ENCODE measurements around the gene TBXAS1. TPM values are rescaled to one million over a fixed set of nuclear protein-coding genes. Genes with fewer than 3 reads are reported as not detected.

Gene TBXAS1
- total RNA-seq, 3 donors from 2014 or later (not counting 1 experiment from before 2014, with no cell fraction given): 72.7 to 110 (median 88.7) TPM

DNA sequence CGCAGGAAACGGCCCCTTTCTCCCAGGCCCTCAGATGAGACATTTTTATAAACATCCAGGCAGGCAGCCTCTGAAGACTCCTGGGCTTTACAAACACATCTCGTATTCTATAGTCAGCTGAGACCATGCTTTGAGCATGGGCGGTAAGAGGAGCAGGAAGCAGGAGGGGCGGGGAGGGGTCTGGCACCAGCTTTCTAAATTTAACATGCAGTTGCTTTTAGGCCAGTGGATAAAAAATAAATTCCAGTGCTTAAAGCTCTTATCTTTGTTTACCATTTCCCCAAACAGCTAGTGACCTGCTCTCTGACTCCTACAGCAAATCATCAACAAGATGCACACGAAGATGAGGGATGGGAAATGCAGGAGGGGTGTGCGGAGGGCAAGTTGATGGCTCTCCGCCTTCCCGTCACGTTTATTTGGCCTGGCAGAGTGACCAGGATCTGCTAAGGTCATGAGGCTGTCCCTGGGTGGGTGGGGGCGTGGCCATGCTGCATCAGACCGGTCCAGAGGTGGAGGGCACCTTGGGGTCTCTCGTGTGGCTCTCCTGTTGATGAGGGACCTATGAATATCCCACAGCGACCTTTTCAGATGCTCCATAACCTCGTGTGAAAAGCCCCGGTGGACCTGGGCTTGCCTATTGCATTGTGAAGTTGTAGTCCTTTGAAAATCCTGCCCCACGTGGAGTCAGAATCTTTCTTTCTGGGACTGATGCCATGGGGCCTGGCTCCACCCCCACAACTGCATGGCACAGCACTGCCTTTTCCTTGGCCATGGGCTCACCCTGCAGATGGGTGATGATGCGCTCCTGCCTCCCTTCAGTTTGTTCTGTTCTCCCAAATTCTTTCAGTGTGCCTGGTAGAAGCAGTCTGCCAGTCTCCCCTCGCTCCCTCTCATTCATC, 166.2 kb downstream of the TBXAS1 start:
- Histone ChIP-seq H3K27ac (ENCODE audit: low read length) (no peak overlapping the region), H3K9me3 (ENCODE audit: control insufficient read depth, insufficient read depth, low read length) (no peaks in the 10 kb centered on the region), H3K4me3 (ENCODE audit: low read length) (no peak overlapping the region), H3K27me3 (ENCODE audit: control insufficient read depth, insufficient read depth, low read length) (no peaks in the 10 kb centered on the region), H3K4me1 (ENCODE audit: control insufficient read depth, insufficient read depth, low read length) (no peaks in the 10 kb centered on the region), H3K36me3 (ENCODE audit: control insufficient read depth, insufficient read depth, low read length) (no peaks in the 10 kb centered on the region)
- Mint-ChIP-seq H3K27me3 (ENCODE audit: low read depth in 2 of 2) (no peaks in the 10 kb centered on the region), H3K36me3 (no peaks in the 10 kb centered on the region), H3K4me3 (no peak overlapping the region), H3K27ac (no peak overlapping the region), H3K9me3 (no peaks in the 10 kb centered on the region), H3K4me1 (peaks cover 0 to 3% of the 10 kb centered on the region in 2 donors)
- intact Hi-C loops (cut with micrococcal nuclease): no loop called here
- whole genome bisulfite sequencing (ENCODE audit: insufficient coverage): 77% methylated on average over 19 of the region's 19 CpGs
- DNase-seq: no peak
- TF ChIP-seq, protein P1, sequence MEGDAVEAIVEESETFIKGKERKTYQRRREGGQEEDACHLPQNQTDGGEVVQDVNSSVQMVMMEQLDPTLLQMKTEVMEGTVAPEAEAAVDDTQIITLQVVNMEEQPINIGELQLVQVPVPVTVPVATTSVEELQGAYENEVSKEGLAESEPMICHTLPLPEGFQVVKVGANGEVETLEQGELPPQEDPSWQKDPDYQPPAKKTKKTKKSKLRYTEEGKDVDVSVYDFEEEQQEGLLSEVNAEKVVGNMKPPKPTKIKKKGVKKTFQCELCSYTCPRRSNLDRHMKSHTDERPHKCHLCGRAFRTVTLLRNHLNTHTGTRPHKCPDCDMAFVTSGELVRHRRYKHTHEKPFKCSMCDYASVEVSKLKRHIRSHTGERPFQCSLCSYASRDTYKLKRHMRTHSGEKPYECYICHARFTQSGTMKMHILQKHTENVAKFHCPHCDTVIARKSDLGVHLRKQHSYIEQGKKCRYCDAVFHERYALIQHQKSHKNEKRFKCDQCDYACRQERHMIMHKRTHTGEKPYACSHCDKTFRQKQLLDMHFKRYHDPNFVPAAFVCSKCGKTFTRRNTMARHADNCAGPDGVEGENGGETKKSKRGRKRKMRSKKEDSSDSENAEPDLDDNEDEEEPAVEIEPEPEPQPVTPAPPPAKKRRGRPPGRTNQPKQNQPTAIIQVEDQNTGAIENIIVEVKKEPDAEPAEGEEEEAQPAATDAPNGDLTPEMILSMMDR (IDR thresholded peaks at IDR 0.05): no peak
- ATAC-seq: no peak

DNA sequence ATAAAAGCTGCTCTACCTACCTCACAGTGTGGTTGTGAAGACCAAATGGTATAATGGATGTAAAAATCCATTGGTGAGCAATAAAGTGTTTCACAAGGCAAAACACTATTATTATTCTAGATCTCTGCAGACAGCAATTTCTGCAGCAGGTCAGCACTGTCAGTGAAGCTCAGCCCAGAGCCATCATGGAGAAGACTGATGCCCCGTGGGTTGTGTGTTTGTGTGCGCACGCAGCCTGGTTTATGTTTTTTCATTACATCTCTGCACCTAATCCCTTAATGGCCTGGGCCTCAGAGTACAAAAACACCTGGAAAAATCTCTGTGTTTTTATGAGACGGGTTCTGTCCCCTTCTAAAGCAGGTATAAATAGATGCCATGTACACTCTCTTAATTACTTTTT, 169.5 kb downstream of the TBXAS1 start:
- no peak overlapping the region for H3K27ac ChIP-seq (ENCODE audit: low read length)
- Mint-ChIP-seq H3K27ac (no peak overlapping the region), H3K4me3 (no peak overlapping the region), H3K36me3 (no peaks in the 10 kb centered on the region), H3K27me3 (ENCODE audit: low read depth in 2 of 2) (no peaks in the 10 kb centered on the region), H3K4me1 (peaks cover 6% of the 10 kb centered on the region in 2 donors), H3K9me3 (no peaks in the 10 kb centered on the region)
- H3K4me3 ChIP-seq (ENCODE audit: low read length): no peak overlapping the region
- H3K27me3 ChIP-seq (ENCODE audit: control insufficient read depth, insufficient read depth, low read length): no peaks in the 10 kb centered on the region
- 90% methylated on average over 4 of the region's 4 CpGs for WGBS (ENCODE audit: insufficient coverage)
- TF ChIP-seq, protein P1 (IDR thresholded peaks at IDR 0.05): no peak
- no peak for ATAC-seq
- DNase-seq: no peak
- intact Hi-C loops (cut with micrococcal nuclease): no loop called here
- H3K4me1 ChIP-seq (ENCODE audit: control insufficient read depth, insufficient read depth, low read length): no peaks in the 10 kb centered on the region
- H3K36me3 ChIP-seq (ENCODE audit: control insufficient read depth, insufficient read depth, low read length): no peaks in the 10 kb centered on the region
- H3K9me3 ChIP-seq (ENCODE audit: control insufficient read depth, insufficient read depth, low read length): no peaks in the 10 kb centered on the region

DNA sequence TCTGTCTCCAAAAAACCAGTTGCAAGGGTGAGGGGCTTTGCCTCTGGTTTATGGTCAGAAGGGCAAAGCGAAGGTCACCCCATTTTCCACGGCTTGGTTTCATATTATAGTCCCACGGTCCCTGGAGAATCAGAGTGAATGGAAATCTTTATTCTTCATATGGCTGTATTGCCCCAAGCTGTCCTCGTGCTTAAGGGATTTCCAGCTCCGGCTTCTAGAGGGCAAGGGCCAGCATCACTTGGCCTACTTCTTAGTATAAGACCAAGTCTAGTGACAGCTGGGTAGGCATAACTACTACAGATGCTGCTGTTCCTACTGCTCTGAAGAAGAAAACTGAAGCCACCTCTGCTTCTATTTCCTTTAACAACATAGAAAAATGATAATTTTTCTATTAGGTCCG, 170.5 kb downstream of the TBXAS1 start:
- H3K27ac Mint-ChIP-seq: peak overlapping the region in 1 of 2 donors; percentile 22
- H3K4me3 Mint-ChIP-seq: no peak overlapping the region
- Histone ChIP-seq H3K36me3 (ENCODE audit: control insufficient read depth, insufficient read depth, low read length) (no peaks in the 10 kb centered on the region), H3K27me3 (ENCODE audit: control insufficient read depth, insufficient read depth, low read length) (no peaks in the 10 kb centered on the region), H3K4me1 (ENCODE audit: control insufficient read depth, insufficient read depth, low read length) (no peaks in the 10 kb centered on the region), H3K4me3 (ENCODE audit: low read length) (no peak overlapping the region), H3K9me3 (ENCODE audit: control insufficient read depth, insufficient read depth, low read length) (no peaks in the 10 kb centered on the region), H3K27ac (ENCODE audit: low read length) (no peak overlapping the region)
- H3K36me3 Mint-ChIP-seq: no peaks in the 10 kb centered on the region
- 94% methylated on average over 6 of the region's 6 CpGs for WGBS (ENCODE audit: insufficient coverage)
- peaks cover 6% of the 10 kb centered on the region in 2 donors for H3K4me1 Mint-ChIP-seq
- H3K27me3 Mint-ChIP-seq (ENCODE audit: low read depth in 2 of 2): no peaks in the 10 kb centered on the region
- intact Hi-C loops (cut with micrococcal nuclease): no loop called here
- TF ChIP-seq, protein P1 (IDR thresholded peaks at IDR 0.05): no peak
- ATAC-seq (no peak), DNase-seq (no peak)
- no peaks in the 10 kb centered on the region for H3K9me3 Mint-ChIP-seq

Measured in natural killer cell (primary cell).